ENCODE data around the gene SBK2.

Gene SBK2

DNA sequence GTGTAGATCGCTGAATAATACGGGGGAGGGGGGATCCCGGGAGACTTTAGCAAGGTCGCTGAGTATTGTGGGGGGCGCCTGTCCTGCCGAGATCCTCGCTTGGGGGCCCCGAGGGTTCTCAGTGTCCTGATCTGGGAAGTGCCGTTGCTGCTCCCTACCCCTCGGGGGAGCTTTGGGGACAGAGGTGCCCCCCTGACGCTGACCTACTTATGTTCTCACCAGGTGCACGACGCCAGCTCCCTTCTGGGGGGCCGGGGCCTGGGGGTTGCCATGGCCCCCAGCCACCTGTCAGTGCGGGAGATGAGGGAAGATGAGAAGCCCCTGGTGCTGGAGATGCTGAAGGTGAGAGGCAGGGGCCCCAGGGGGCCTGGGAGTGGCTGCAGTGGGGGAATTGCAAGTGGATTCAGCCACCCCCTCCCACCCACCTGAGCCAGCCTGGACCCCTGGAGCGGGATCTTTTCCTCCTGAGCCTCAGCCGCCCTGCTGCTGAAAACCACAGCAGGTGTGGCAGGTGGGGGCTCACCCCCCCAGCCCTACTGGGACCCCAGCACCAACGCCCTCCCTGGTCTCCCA is 51.4 kb downstream of the SBK2 start:
- no peak for DNase-seq

DNA sequence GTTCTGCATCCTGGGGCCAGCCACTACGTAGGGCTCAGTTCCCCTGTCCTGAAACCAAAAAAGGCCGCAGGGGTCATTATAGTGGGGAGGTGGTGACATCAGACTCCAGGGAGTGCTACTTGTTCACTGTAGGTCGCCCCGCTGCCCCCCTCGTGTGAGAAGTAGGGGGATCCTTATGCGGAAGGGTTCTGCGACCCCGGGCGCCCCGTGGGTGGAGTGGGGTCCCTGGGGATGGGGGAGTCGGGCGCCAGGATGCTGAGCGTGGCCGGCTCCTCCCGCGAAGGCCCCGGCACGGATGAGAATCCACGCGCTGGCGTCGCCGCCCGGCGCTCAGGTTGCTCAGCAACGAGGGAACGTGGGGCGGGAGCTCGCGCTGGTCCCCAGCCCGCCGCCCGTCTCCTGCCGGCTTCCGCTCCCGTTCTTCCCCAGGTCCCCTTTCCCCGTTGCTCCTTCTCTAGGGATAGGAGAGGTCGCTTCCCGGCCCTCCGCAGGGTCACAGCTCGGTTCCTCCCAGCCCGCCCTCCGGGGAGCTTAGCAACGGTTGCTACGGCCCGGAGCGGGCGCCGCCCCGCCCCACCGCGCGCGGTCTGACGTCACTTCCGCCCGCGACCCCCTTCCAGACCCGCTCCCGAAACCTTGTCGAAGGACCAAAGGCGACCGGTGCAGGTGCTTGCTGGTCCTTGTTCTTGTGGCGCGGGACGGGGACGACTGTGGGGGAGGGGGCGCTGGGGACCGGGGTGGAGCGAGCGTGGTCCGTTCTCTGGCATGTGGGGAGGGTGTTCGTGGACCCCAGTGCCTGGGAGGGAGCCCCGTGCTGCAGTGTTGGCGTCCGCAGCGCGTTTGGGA is 52.1 kb downstream of the SBK2 start, which contains the start of gene NAT14:
TSS of gene NAT14 (plus strand) at position 596 of the 846 bp plus-strand sequence. CDS start 521 bp downstream, outside the sequence.
- peak in 10 of 14 donors; percentile 25 to 57 (median 46) for DNase-seq

DNA sequence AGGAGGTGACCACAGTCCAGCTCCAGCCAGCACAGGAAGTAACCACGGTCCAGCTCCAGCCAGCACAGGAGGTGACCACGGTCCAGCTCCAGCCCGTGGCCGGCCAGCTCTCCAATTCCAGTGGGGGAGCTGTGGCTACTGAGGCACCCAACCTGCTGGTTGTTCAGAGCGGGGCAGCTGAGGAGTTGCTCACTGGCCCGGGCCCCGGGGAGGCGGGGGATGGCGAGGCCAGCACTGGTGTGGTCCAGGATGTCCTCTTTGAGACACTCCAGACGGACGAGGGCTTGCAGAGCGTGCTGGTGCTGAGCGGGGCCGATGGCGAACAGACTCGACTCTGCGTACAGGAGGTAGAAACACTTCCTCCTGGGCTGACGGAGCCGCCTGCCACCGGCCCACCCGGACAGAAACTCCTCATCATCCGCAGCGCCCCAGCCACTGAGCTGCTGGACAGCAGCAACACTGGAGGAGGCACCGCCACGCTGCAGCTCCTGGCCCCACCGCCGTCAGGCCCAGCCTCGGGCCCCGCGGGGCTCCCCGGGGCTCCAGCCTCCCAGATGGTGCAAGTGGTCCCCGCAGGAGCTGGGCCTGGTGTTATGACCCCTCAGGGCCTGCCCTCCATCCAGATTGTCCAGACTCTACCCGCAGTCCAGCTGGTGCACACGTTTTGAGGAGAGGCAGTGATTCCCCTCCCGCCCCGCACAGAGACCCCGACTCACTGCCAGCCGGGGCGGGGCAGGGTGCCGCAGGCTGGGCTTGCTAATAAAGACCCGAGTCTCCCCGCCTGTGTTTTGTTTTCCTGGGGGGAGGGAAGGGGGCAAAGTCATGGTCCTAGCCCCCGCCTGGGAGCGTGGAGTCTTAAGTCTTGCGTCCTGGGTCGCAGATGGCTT is 53.0 kb downstream of the SBK2 start:
- DNase-seq: no peak

- DNase-seq: no peak
Observed at GRCh38 chr19:55482967-55483705, 53.8 kb downstream of the SBK2 start.

GRCh38 chr19:55482156-55482961 is 54.6 kb downstream of the SBK2 start:
- no peak for DNase-seq

GRCh38 chr19:55481794-55482155 is 55.2 kb downstream of the SBK2 start:
- DNase-seq: no peak

DNA sequence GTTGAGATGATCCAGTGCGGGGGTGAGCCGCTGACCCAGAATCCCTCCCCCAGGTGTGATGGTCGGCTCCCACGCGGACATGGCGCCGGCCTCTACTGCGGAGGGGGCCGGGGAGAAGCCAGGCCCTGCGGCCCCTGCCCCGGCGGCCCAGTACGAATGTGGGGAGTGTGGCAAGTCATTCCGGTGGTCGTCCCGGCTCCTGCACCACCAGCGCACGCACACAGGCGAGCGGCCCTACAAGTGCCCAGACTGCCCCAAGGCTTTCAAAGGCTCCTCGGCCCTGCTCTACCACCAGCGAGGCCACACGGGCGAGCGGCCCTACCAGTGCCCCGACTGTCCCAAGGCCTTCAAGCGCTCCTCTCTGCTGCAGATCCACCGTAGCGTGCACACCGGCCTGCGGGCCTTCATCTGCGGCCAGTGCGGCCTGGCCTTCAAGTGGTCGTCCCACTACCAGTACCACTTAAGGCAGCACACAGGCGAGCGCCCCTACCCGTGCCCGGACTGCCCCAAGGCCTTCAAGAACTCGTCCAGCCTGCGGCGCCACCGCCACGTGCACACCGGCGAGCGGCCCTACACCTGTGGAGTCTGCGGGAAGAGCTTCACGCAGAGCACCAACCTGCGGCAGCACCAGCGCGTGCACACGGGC is 55.7 kb downstream of the SBK2 start:
- no peak for DNase-seq

DNA sequence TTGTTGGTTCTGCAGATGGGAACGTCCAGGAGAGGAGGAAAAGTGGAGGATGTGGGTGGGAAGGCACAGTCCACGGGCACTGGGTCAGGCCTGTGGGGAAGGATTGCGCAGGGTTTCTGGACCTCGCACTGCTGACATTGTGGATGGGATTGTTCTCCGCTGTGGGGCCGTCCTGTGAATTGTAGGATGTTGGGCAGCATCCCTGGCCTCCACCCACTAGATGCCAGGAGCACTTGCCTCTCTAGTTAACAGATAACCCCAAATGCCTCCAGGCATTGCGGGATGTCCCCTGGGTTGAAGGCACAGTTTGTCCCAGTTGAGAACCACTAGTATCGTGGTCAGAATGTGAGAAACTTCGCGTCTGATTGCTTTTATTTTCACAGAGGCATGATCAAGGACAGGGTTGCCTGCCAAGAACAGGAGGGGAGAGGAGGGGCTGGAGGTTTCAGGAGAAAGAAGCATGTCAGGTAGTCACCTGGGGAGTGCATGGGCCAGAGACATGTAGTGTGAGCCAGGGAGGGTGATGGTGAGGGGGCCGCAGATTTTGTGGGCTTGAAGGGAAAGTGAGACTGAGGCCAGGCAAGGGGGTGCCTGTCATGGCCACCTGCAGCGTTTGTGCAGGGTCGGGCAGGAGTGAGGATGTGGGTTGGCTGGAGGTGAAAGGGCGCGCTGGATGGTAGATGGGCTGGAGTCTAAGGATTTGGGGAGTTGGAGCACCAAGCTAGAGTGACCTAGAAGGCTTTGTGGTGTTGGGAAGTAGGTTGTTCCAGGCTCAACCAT is 57.3 kb downstream of the SBK2 start:
- DNase-seq: no peak

GRCh38 chr19:55479045-55479444 is 57.9 kb downstream of the SBK2 start:
- no peak for DNase-seq
